DMS153 treated with DMSO at 0.1 percent for 48 hours (cell line): ENCODE measurements around the gene SLC43A2.
"Not testable (repeated sequence)": the region's sequence is repeated elsewhere in the genome, so short reads cannot be mapped to it uniquely, and the experiment has no call there.

Source experiments
- DNase-seq: peaks from one replicate; lab custom pipeline; 2025; ENCODE audit not compliant: unreplicated experiment; lab: John Stamatoyannopoulos, UW

SLC43A2 gene

DNA sequence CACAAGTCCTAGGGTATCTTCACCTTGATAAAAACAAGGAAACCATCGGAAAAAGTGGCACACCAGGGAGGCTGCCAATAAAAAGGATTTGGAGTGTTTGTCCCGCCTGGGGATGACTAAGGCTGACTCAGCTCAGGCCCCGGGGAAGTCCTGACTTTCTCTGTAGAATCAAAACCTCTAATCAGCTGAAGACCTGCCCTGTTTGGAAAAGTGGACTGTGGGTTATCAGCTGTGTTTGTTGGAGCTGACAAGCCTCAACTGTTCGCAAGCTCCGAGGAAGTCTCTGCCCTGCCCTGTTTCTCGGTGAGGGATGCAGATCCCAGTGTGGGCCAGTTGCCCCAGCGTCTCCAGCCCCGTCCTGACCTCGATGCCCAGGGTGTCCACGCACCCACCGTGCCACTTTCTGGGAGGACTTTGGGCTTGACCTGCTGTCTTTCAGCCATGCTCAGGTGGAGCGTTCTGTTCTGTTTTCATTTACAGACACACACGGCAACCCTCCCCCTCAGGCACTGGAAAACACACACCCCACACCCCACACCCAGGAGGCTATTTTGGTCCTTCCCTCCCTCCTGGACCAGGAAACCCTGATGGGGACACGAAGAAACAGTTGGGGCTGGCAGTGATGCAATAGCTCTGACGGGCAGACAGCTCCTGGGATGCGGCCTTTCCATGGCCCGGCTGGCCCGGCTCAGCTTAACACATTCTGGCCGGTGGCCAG, 38.4 kb downstream of the SLC43A2 start:
- no peak for DNase-seq

DNA sequence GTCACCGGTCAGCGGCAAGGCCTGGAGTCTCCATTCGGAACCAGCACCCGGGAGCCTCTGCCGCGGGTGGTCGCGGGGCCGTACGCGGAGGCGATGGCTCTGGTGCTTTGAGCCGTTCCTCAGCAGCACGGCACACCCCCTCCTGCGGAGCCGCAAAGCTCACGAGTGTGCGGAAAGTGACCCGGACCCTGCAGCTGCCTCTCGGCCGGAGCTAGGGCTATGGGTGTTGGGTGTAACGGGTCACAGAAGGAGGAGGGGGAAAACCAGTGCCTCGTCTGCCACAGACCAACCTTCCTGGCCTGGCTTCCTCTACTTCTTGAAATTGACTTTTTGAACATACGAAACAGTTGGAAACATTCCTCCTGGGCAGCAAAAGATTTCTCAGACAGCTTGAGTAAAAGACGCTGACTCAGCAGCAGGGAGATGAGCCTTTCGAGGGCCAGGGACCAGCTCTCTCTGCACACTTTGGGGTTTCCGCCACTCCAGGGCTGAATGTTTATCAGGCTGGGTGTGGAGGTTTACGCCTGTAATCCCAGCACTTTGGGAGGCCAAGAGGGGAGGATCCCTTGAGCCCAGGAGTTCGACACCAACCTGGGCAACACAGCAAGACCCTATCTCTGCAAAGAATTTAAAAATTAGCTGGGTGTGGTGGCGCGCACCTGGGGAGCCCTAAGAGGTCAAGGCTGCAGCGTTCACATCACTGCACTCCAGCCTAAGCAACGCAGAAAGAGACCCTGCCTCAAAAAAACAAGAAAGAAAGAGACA, 39.6 kb downstream of the SLC43A2 start:
- DNase-seq, result no peak

DNA sequence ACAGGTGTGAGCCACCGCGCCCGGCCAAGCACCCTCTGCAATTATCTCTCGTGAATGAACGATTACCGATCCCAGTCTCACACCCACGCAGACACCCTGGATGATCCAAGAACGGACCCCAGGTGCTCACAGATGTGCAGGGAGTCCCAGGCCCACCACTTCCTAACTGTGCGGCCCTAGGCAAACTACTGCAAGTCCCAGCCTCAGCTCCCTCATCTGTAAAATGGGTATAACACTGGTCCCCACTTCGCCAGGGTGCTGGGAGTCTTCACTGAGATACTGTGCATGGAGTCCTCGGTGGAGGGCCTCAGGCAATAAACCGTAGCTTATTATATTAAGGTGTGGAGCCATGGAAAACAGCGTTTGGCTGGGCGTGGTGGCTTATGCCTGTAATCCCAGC, 44.5 kb downstream of the SLC43A2 start:
- DNase-seq, result no peak

DNA sequence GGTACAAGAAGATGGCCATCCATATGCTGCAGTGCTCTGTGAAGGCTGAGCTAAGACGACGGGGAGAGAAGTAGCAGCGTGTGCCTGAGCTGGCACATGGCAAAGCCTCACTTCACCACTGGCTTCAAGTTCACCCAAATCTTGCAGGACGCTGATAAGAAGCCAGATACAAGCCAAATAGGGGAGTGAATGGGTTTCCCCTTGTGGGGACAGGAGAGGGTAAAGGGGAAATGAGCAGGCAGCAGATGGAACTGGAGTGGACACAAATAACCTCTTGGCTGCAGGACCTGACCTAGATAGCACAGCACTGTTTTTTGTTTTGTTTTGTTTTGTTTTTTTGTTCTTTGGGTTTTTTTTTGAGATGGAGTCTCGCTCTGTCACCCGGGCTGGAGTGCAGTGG, 45.1 kb downstream of the SLC43A2 start:
- no peak for DNase-seq

DNA sequence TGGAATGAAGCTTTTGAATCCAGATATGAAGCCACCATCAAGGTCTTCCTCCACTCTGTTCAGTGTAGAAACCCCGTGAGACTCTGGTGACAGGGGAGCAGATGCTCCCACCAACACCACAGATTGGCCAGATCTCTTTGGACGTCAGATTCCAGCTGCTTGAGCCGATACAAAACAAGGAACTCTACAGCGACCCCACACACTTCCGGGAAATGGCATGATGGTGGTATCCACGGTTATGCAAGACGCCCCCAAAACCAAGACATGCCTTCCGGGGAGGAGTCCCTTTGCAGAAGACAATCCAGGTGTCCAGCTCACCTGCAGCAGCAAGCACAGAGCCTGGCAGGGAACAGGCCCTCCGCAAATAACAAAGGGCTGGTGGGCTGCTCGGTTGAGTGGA, 46.3 kb downstream of the SLC43A2 start:
- no peak for DNase-seq

DNA sequence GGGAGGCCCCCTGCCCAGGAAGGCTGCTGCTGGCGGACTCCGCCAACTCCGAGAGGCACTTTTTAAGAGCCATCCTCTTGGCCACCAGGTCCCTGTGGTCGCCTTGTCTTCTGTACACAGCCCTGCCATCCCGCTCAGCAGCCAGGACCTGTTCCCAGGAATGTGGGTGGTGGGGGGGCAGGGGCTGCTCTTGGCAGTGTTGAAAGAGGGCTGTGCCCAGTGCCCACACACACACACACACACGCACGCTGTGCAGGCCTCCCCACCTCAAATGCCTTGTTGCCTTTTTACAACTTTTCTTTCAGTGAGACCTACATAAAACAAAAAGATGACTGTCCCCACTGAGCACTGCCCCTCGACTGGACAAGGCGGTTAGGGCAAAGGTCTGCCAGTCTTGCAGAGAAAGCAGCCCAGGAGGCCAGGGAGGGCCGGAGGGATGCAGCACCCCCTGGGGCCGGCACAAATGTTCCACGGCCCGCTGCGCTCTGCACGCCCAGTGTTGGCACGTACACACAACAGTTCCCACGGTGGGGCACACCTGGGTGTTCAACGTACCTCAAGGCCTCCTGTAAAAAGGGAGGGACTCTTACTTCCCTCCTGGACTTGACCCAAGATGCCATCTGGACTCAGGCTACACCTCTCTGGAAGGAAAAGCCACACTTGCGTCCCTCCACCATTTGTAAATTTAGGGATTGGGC, 47.5 kb downstream of the SLC43A2 start:
- no peak for DNase-seq

DNA sequence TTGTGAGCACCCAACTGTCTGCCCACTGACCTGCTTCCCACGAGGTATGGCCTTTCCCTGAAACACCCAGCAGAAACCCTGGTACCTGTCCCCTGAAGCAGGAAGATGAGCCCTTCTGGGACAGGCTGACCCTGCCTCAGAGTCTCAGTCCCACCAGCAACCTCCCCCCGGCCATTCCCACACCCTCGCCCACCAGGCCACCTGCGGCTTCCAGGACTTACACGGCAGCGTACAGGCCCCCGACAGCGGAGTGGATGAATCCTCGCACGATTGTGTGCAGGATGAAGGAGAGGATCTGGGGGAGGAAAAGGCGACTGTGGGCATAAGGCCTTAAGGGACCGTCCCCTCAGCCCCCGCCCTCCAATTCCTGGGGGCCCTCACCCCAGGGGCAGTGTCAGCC, 50.6 kb downstream of the SLC43A2 start:
- no peak for DNase-seq

DNA sequence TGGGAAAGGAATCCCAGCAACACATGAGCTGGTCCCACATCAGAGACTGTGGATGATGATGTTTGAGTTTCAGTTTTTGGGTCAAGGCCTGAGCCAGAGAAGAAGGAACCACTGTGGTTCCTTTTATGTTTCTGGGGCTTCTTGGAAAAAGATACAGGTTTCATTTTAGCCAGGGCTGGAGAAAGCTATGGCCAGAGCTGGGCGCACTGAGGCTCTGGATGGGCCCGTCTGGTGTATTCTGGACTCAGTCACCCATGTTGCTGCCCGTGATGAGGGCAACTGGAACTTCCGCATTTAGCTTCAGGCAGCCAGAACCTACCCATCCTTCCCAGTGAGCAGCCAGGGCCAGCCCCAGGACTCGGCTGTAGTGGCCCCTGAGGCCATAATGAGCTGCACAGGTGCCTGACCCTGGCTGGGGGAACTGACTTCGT, 51.0 kb downstream of the SLC43A2 start:
- DNase-seq, result no peak

DNA sequence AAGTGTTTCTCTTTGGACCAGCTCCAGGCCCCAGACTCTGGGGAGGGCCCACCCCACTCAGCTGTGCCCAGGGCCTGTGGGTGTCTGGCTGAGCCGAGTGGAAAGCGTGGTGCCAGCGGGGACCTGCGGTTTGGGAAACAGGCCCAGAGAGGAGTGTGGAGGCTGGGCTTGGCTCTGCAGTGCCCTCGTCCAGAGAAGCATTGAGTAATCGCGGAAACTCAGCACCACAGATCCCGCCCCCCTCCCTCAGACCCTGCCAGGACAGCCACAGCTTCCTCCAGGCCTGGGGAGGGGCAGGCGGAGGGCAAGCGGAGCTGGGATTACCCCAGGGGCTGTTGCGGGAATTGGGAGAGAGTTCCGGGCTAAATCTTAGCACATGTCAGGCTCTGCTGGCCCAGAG, 51.5 kb downstream of the SLC43A2 start:
- no peak for DNase-seq

DNA sequence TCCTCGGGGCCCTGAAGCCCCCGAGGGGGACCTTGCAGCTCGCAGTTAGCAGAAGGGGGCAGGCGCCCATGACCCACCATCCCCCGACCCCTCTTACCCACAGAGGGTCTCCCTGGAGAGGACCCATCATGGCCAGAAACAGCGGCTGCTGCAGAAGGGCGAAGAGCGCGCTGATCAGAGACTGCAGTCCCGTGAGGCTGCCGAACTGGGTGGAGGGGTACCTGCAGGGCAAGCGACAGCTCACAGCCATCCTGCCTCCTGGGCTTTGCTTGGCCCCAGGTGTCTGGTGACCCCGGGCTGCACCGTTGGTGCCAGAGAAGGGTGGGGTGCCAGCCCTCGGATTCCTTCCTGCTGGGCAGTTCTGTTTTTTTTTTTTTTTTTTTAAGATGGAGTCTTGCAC, 52.1 kb downstream of the SLC43A2 start:
- no peak for DNase-seq

DNA sequence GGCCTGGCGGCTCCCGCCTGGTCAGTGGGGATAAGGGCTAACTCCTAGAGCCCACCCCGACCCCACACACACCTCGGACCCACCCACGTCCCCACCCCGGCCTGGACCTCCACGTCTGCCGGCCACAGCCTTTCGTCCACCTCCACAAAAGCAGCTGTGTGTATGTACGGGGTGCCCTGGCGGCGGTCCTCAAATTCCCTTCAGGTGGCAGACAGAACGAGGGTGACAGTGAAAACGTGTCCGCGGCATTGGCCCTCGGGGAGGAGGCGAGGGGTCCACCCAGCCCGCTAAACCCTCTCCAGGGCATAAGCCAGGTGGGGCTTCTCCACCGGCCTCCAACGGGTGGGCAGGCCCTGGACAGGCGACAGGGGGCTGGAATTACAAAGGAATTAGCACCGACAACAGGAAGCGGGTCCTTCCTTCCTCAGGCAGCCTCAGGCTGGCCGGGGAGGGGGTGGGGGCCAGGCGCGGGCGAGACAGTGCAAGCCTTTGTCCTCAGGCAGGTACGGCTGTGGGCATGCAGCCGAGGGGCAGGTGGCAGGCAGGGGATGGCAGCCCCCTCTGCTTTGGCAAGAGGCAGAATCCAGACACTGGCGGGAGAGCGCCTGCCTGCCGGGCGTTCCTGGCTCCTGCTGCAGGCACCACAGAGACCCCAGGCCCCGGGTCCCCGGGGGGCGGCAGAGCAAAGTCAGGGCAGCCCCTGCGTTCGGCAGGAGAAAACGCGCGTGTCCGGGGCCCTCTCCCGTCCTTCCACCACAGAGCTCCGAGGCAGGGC, 53.8 kb downstream of the SLC43A2 start:
- DNase-seq, result no peak

DNA sequence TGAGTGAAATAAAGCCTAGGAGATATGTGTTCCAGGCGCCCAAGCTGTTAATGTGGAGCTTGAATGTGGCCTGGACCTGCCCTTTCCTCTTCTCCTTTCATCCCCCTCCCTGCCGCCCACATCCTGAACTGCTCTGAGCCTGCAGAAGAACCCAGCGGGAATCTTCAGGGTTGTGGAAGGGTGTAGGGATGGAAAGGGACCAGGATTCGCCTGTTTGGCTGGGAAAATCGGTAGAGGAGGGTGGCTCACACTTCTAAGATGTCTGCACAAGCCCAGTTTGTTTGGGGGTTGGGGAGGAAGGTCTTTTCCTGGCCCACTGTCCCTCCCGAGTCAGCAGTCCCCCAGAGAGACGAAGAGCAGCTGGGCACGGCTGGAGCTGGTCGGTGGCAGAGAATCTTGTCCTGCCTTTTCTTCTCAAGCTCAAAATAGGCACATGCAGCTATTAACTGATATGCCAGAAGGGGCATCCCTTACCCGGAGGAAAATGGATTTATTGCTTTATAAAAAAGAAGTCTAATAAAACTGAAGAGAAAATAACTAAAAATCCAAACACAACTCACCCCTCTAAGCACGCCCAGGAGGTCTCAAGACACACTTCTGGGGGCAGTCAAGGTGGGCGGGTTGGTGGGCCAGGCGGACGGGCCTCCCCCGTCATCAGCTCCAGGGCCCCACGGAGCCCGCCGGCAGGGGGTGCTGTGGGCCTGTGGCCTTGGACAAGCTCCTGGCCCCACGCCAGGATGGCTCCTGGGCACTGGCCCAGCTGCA, 54.5 kb downstream of the SLC43A2 start:
- DNase-seq, result peak; percentile 24

DNA sequence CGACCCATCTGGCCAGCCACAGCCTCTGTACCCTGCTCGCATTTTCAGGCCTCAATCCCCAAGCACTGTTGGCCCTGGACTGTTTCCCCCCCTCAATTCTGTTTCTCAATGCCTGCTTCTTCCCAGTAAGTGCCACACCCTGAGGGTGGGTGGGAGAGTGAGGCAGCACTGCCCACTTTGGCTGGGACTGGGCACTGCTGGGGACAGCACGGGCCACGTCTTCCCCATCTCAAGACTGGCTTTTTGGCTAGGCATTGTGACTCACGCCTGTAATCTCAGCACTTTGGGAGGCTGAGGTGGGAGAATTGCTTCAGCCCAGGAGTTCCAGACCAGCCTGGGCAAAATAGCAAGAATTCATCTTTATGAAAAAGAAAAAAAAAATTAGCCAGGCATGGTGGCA, 56.0 kb downstream of the SLC43A2 start:
- not testable (repeated sequence) for DNase-seq

DNA sequence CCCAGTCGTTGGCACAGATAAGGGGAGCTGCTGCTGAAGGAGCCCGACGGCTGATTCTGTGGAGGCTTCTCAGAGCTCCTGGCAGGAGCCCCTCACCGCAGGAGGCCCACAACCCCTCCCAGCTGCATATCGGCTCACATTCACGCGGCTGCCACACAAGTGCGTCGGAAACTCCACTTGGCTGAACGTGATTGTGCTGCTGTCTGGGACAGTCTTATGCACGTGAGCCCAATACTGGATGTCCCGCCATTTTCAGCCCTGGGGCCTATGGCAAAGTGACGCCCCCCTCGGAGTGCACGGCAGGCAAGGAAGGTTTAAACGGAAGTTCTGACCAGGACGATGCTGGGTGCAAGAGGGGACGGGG, 57.3 kb downstream of the SLC43A2 start:
- DNase-seq, result no peak

DNA sequence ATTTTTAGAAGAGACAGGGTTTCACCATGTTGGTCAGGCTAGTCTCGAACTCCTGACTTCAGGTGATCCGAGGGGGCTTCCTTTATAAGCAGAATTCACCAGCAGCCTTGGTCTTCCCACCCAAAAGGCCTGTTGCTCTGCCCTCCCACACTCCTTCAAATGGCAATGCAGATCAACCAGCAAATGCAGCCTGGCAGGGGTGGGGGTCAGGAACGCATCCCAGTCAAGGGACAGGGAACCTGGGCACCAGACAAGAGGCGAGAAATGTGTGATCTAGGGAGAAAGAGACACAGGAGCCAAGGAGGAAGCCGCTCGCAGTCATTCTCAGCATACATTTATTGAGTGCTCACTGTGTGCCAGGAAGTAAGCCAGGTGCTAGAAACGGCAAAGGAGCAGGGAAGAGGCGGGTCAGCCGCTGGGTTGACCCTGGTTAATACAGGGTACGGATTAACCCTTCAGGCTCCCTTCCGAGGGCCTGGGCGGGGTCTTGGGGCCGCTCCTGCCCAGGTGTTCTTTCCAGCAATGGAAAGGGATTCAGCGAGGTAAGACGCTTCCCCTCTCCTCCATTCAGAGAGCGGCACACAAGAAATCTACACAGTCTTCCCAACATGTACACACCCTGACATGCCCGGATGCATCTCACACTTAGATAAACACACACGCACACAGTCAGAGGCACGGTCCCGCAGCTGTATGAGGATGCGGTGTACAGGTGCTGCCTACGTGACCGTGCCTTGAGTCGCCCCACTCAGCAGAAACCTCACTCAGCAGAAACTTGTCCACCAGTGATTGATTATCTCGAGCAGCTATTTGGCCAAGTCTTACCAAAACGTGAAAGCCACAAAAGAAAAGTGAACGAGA, 59.5 kb downstream of the SLC43A2 start:
- no peak for DNase-seq

DNA sequence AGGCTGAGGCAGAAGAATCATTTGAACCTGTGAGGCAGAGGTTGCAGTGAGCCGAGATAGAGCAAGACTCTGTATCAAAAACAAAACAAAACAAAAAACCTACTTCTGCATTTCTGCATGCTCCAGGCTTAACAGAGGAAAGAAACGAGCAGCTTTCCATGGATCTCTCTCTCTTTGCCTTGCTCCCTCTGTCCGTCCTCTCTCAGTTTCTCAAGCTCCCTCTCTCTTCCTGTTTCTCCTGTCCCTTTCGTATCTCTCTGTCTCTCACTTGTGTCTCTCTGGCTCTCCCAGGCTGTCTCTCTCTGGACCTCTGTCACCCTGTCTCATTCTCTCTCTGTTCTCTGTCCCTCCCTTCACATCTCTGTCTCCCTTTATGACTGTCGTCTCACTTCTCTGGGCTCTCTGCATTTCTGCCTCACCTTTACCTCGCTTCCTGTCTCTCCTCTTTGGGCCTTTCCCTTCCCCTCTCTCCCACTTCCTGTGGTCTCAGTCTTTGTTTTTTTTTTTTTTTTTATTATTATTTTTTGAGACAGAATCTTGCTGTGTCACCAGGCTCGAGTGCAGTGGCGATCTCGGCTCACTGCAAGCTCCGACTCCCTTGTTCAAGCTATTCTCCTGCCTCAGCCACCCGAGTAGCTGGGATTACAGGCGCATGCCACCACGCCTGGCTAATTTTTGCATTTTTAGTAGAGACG, 62.0 kb downstream of the SLC43A2 start:
- no peak for DNase-seq

DNA sequence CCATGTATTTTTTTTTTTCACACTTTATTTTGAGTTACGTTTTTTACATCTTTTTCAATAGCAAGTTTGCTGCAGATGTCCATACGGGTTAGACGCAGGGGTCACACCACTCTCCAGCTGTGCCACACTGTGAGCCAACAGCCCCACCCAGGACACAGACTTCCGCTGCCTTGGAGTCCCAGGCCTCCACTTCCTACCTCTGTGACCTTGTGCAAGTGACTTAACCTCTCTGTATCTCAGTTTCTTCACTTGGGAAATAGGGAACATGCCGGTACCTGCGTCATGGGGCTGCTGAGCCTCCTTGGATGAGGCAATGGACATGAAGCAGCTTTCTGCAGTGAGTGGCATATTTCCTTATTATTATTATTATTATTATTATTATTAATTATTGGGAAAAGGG, 62.8 kb downstream of the SLC43A2 start:
- no peak for DNase-seq

DNA sequence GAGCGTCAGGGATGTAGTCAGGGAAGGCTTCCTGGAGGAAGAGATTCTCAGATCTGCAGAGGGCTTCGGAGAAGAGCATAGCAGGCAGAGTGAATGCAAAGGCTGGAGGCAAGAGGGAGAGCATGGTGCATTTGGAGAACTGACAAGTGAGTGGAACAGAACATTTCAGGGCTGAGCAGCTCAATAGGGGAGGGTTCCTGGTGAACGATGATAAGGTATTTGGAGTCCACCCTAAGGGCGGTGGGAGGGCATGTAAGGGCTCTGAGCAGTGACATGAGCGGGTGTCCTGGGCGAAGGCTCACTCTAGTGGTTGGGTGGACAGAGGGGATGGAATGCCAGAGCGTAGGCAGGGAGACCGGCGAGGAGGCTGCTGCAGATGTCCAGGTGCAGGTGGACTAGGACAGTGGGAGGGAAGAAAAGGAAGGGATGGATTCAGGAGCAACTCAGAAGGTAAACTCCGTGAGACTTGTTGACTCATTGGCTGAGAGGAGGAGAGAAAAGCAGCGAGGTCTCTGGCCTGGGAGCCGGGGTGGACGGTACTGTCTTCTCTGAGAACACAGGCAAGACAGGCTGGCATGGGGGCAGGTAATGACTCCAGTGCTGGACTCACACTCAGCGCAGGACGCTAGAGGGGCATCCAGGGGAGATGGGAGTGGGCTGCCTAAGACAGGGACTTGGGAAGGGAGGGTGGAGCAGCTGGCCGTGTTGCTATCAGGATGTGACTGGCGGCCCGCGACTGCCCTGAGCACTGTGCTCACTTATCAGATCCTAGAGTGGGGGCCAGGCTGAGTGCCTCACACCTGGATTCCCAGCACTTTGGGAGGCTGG, 64.6 kb downstream of the SLC43A2 start:
- no peak for DNase-seq
